K562 treated with DMSO at 1 percent for 12 hours (cell line): Measurements from ENCODE around the gene FADS6. TPM values are rescaled to one million over a fixed set of nuclear protein-coding genes. Genes with fewer than 3 reads are reported as not detected.

ENCODE experiments used
- total RNA-seq: library from RNA; unstranded; fragments of 300-600 nt; gene quantifications from 2 replicates; pipeline ENCODE4 v1.2.3, GENCODE V29; 2022; ENCODE audit not compliant: insufficient read depth

Gene FADS6, protein sequence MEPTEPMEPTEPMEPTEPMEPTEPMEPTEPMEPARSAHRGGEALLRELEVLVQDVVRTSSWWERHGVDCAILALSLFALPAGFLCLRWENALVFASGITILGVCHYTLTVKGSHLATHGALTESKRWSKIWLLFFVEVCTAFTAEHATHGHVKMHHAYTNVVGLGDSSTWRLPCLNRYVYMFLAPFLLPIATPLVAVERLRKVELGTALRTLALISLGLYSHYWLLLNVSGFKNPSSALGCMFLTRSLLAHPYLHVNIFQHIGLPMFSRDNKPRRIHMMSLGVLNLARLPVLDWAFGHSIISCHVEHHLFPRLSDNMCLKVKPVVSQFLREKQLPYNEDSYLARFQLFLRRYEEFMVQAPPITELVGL
- 0.78 TPM in 1 of 2 replicates, not detected in the other for total RNA-seq

DNA sequence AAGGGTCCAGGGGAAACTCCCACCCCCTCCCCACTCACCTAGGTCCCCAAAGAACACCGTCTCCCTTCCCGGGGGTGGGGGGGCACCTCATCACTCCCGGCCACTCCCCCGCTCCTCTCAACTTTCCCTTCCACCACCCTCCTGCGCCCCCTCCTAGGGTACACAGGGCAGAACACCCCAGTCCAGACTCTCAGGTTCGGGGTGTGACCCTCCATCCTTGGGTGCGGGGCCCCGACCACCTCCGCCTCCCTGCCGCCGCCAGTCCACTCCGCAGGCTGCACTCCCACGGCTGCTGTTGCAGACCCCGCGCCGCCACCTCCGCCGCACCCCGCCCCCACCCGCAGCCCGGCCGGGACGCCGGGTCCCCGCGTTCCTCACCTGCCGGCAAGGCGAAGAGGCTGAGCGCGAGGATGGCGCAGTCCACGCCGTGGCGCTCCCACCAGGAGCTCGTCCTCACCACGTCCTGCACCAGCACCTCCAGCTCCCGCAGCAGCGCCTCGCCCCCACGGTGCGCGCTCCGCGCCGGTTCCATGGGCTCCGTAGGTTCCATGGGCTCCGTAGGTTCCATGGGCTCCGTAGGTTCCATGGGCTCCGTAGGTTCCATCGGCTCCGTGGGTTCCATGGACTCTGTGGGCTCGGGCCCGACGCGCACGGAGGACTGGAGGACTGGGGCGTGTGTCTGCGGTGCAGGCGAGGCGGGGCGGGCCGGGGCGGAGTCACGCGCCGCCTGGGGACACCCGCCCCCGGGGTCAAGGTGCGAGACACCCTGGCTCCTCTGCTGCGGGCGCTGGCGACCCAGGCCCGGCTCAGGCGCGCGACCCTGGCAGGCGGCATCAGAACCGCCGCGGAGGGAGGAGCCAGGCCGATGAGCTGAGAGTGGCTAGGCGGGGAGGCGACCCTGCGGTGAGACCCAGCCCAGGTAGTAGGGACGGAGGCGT is at the start of gene FADS6:
Gene FADS6, minus strand, starts transcription at position 660 of the 938 bp plus-strand sequence. Its CDS starts 38 bp downstream, at position 622.

DNA sequence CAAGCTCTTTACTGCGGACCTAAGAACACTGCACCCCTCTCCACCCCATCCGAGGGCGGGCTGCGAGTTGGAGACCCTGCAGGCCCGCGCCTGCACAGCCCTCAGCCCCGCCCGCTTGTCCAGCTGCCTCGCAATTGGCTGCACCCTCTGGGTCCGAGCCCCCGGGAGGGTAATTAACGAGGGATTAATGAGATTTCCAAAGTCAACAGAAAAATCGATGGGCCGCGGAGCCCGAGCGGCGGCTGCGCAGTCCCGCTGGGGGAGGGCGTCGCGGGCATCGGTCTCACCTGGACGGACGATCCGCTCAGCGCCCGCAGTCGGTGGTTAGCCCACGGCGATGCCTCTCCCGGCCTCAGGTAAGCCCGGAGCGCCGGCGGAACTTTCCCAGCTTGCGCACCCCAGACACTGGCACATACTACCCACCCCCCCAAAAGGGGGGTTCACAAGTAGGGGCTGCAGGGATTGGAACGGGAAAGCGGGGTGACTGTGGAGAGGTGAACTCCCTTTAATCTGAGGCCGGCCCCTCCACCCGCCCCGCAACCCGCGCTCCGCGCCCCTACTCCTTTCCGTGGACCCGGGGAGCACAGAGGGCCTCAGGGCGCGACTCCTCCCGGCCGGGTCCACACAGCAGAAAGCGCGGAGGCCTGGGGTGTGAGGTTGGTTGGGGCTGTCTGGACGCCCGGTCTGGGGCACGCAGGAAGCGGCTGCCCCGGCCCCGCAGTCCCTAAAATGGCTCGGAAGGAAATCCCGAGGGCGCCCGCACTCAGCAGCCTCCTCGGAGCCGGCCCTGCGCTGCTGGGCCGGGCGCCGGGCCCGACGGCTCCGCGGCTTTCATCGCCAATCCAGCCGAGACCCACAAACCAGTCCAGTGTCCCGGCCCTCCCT is 42.4 kb upstream of the FADS6 start, which contains the start of gene OTOP3:
Gene OTOP3, plus strand, starts transcription at position 314 of the 885 bp plus-strand sequence. Its CDS starts 24 bp downstream, at position 338.

DNA sequence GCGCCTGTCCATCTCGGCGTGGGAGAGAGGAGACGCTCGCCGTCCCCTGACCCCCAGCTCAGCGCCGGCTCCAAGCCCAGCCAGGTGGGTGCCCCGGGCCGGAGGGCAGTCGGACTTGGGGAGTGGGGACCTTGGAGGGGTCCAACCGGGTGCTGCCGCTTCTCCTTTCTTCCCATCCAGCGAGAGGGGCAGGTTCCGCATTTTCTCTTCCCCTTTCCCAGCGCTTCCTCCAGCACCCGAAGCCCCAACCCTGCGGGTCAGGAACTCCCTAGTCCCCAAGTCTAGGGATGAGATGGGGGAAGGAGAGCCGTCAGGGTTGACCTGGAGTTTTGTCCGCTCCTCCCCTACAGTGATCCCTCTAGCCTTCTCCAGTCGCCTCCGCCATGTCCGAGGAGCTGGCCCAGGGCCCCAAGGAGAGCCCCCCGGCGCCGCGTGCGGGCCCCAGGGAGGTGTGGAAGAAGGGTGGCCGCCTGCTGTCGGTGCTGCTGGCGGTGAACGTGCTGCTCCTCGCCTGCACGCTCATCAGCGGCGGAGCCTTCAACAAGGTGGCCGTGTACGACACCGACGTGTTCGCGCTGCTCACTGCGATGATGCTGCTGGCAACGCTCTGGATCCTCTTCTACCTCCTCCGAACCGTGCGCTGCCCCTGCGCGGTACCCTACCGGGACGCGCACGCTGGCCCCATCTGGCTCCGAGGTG is 31.0 kb upstream of the FADS6 start, which contains the start of gene OTOP2:
Gene OTOP2, plus strand, starts transcription at position 24 of the 699 bp plus-strand sequence. Its CDS starts 360 bp downstream, at position 384.

DNA sequence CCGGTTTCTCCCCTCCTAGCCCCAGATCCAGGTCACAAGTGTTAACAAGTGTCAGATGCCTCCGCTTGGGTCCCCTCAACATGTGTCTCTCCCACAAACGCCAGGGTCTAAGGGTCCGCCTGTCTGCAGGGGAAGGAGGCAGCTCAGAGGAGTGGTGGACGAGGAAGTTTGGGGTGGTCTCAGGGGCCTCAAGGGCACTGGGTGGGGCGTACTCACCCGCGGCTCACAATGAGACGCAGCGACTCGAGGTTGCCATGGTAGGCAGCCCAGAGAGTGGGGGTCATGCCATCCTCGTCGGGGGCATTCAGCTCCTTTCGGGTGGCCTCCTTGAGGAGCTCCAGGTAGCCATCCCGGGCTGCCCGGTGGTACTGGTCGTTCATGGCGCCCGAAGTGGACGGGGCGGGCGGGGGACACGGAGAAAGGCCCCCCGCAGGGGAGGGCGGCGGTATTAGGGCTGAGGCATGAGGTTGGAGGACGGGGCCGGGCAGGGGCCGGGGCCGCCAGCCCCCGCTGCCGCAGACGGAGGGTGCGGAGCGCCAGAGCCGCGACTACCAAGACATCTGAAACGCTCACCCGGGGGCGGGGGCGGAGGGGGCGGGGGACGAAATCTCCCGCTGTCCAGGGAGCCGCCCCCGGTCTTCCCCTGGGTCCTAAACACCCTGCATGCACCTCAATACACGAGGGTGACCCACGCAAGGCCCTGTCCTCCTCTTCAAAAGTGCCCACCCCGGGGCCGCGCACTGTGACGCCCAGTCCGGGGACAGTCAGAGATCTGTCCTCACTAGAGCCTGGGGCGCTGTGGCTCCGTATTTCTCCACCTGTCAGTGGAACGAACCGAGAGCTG is 29.5 kb upstream of the FADS6 start, which contains the start of gene USH1G:
Gene USH1G, minus strand, starts transcription at position 562 of the 844 bp plus-strand sequence. Its CDS starts 182 bp downstream, at position 380.

DNA sequence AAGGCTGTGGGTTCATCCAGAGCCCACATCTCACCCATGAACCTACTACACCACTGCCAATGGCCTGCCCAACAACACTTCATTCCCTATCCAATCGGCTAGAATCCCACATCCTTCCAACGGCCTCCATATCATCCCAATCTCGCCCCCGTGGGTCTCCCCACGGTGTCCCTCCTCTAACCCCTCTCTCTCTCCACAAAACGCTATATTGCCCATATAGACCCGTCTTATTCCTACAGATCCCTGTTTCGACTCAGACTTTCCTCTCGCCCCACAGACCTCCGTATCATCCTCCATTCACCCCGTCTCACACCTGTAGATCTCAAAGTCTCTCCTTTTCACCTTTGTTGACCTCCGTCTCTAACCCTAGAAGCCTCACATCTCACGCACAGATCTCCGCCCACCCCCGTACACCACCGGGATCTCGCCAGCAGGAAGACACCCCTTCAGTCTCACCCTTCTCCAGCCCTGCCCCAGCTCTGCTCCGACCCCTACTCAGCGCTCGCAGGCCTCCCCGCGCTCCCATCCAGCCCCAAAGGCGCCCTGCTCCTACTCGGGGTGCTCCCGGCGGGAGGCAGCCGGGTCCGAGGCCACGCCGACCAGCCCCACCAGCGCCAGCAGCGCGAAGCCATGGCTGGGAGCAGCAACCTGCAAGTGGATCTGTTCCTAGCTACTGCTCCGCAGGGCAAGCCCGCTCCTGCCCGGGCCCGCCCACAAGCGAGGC is 21.0 kb downstream of the FADS6 start, which contains the start of gene FDXR:
Gene FDXR, minus strand, starts transcription at position 682 of the 724 bp plus-strand sequence. Its CDS starts 50 bp downstream, at position 632.

DNA sequence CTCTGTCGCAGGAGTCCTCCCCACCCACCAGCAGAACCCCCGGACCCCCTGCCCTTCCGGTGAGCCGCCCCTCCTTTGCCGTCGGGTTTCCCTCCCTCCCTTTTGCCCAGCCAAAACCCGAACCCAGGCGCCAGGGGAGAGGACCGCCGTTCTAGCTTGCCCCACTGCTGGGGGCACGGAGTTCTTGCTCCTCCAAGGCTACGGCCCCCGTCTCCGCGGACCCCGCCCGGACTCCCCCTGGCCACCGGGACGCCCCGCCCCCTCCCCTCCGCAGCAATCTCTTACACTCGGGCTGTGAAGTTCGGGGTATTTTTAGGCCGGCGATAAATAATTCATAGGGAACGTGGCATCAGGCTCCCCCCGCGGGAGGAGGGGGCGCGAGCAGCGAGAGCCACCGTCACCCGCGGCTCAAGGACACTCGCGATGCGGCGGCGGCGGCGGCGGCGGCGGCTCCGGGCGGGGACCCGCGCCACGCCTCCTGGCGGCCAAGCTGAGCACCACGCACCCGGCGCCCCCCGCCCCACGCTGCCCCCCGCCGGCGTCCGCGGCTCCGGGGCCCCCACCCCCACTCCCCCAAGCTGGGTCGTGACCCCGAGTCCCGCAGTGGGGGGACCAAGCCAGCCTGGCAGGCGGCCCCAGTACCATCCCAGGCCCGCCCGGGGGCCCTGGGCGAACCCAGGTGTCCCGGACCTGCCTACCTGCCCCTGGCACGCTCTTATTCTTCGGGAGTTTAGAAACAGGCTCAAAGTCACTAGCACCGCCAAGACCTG is 33.8 kb downstream of the FADS6 start, which contains the start of gene GRIN2C:
Gene GRIN2C, minus strand, starts transcription at position 427 of the 770 bp plus-strand sequence. CDS start 4,793 bp downstream, outside the sequence.

Other genes starting within 250 kb of the FADS6 start
- not detected in 2 replicates for gene CD300LF, start 180.7 kb downstream of the FADS6 start, total RNA-seq
- not detected in 2 replicates for gene RAB37, start 156.4 kb downstream of the FADS6 start, total RNA-seq
- 53.0 and 73.8 TPM in 2 replicates for gene NHERF1, start 145.0 kb downstream of the FADS6 start, total RNA-seq
- 22.2 and 29.1 TPM in 2 replicates for gene NAT9, start 117.3 kb downstream of the FADS6 start, total RNA-seq
- 0.36 and 0.42 TPM in 2 replicates for gene GRIN2C, start 33.7 kb downstream of the FADS6 start, total RNA-seq
- gene FDXR, start 20.6 kb downstream of the FADS6 start, total RNA-seq = 61.2 and 87.6 TPM in 2 replicates
- 0.86 and 1.2 TPM in 2 replicates for gene USH1G, start 29.6 kb upstream of the FADS6 start, total RNA-seq
- 0.31 and 0.40 TPM in 2 replicates for gene OTOP2, start 30.6 kb upstream of the FADS6 start, total RNA-seq
- gene OTOP3, start 42.3 kb upstream of the FADS6 start, total RNA-seq = not detected in 2 replicates
- gene HID1, start 79.1 kb upstream of the FADS6 start, total RNA-seq = 5.2 and 5.4 TPM in 2 replicates
- gene CDR2L, start 94.0 kb upstream of the FADS6 start, total RNA-seq = 10.4 and 14.9 TPM in 2 replicates
- gene MRPL58, start 119.0 kb upstream of the FADS6 start, total RNA-seq = 57.3 and 66.7 TPM in 2 replicates
- 403 and 525 TPM in 2 replicates for gene ATP5PD, start 153.3 kb upstream of the FADS6 start, total RNA-seq
- 21.3 and 36.3 TPM in 2 replicates for gene KCTD2, start 153.6 kb upstream of the FADS6 start, total RNA-seq
- gene SLC16A5, start 194.3 kb upstream of the FADS6 start, total RNA-seq = 3.1 and 5.8 TPM in 2 replicates
- gene ARMC7, start 216.3 kb upstream of the FADS6 start, total RNA-seq = 27.7 and 30.8 TPM in 2 replicates
- gene NT5C, start 238.1 kb upstream of the FADS6 start, total RNA-seq = 45.6 and 55.6 TPM in 2 replicates